Ishikawa (cell line): ENCODE data around the gene NUP205.

Experiments
- CEBPB ChIP-seq: IDR thresholded peaks from 2 replicates; pipeline ENCODE4 v1.6.1; 2012
- CREB1 ChIP-seq: IDR thresholded peaks from 2 replicates; pipeline ENCODE4 v1.6.1; 2012; ENCODE audit warnings: low read depth
- EGR1 ChIP-seq: IDR thresholded peaks from 2 replicates; pipeline ENCODE4 v1.6.1; 2012
- EP300 ChIP-seq: IDR thresholded peaks from 2 replicates; pipeline ENCODE4 v1.6.1; 2012; ENCODE audit warnings: borderline replicate concordance
- FOXM1 ChIP-seq: IDR thresholded peaks from 2 replicates; pipeline ENCODE4 v1.6.1; 2012; ENCODE audit warnings: low read depth, borderline replicate concordance
- NFIC ChIP-seq: IDR thresholded peaks from 2 replicates; pipeline ENCODE4 v1.6.1; 2012
- RAD21 ChIP-seq: IDR thresholded peaks from 2 replicates; pipeline ENCODE4 v1.6.1; 2012; ENCODE audit warnings: low read depth
- TAF1 ChIP-seq: IDR thresholded peaks from 2 replicates; pipeline ENCODE4 v1.6.1; 2012; ENCODE audit warnings: low read depth, mild to moderate bottlenecking
- TCF12 ChIP-seq: IDR thresholded peaks from 2 replicates; pipeline ENCODE4 v1.6.1; 2012; ENCODE audit warnings: low read depth
- TEAD4 ChIP-seq: IDR thresholded peaks from 2 replicates; pipeline ENCODE4 v1.6.1; 2012
- YY1 ChIP-seq: IDR thresholded peaks from 2 replicates; pipeline ENCODE4 v1.6.1; 2012; ENCODE audit warnings: low read depth
- ZBTB7A ChIP-seq: IDR thresholded peaks from 2 replicates; pipeline ENCODE4 v1.6.1; 2012; ENCODE audit warnings: low read depth
- TF ChIP-seq, protein P1 (sequence below): IDR thresholded peaks from 2 replicates; pipeline ENCODE4 v1.6.1; 2012
- TF ChIP-seq, protein P2 (sequence below): IDR thresholded peaks from 2 replicates; pipeline ENCODE4 v1.6.1; 2012
- TF ChIP-seq, protein P3 (sequence below): IDR thresholded peaks from 2 replicates; pipeline ENCODE4 v1.6.1; 2012; ENCODE audit warnings: low read depth, mild to moderate bottlenecking

Gene NUP205

DNA sequence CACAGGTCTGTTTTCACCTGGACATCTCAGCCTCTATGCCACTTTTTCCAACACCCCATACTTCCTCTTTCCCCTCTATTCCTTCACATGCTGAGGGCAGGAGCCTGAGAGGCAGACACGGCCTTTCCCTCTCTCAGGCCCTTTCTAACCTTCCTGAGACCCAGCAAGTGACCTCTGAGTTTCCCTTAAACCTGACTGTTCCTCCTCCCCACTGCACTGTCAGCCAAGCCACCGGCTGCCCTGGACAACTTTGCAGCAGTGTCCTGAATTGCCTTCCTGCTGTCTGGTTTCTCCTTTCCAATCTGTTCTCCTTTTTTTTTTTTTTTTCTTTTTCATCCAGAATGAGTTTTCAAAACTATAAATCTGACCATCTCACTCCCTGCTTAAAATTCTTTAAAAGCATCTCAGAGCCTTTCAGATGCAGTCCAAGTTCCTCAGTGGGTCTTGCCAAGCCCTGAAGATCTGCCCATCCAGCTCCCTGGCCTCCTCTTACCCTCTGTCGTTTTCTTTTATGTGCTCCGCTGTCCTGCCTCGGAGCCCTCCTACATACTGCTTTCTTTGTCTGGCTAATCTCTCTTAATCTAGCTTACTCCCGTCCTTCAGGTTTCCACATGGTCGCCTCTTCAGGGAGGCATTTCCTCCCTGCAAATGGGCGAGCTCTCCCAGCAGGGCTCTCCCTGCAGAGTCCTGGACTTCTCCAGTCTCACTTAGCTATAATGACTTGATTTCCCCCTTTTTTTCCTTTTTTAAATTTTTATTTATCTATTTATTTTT lies 139.7 kb downstream of the NUP205 start:
- TF ChIP-seq CREB1 (no peak), EGR1 (no peak), FOXM1 (no peak), ZBTB7A (no peak), EP300 (no peak), TCF12 (no peak), CEBPB (no peak), NFIC (no peak), RAD21 (no peak), TEAD4 (no peak), TAF1 (no peak), YY1 (no peak)
- TF ChIP-seq, protein P1, sequence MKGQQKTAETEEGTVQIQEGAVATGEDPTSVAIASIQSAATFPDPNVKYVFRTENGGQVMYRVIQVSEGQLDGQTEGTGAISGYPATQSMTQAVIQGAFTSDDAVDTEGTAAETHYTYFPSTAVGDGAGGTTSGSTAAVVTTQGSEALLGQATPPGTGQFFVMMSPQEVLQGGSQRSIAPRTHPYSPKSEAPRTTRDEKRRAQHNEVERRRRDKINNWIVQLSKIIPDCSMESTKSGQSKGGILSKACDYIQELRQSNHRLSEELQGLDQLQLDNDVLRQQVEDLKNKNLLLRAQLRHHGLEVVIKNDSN: no peak
- TF ChIP-seq, protein P2, sequence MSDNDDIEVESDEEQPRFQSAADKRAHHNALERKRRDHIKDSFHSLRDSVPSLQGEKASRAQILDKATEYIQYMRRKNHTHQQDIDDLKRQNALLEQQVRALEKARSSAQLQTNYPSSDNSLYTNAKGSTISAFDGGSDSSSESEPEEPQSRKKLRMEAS: no peak
- TF ChIP-seq, protein P3, sequence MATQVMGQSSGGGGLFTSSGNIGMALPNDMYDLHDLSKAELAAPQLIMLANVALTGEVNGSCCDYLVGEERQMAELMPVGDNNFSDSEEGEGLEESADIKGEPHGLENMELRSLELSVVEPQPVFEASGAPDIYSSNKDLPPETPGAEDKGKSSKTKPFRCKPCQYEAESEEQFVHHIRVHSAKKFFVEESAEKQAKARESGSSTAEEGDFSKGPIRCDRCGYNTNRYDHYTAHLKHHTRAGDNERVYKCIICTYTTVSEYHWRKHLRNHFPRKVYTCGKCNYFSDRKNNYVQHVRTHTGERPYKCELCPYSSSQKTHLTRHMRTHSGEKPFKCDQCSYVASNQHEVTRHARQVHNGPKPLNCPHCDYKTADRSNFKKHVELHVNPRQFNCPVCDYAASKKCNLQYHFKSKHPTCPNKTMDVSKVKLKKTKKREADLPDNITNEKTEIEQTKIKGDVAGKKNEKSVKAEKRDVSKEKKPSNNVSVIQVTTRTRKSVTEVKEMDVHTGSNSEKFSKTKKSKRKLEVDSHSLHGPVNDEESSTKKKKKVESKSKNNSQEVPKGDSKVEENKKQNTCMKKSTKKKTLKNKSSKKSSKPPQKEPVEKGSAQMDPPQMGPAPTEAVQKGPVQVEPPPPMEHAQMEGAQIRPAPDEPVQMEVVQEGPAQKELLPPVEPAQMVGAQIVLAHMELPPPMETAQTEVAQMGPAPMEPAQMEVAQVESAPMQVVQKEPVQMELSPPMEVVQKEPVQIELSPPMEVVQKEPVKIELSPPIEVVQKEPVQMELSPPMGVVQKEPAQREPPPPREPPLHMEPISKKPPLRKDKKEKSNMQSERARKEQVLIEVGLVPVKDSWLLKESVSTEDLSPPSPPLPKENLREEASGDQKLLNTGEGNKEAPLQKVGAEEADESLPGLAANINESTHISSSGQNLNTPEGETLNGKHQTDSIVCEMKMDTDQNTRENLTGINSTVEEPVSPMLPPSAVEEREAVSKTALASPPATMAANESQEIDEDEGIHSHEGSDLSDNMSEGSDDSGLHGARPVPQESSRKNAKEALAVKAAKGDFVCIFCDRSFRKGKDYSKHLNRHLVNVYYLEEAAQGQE: no peak
